Kidney (tissue), 14 donors: Measurements from ENCODE around the gene ANKS1A. TPM values are rescaled to one million over a fixed set of nuclear protein-coding genes. Genes with fewer than 3 reads are reported as not detected.

ENCODE experiments used
- DNase-seq, 5 donors: peaks; one replicate each; pipeline ENCODE4 v3.0.0-alpha.2; 2013 to 2020
- FAIRE-seq: peaks from 2 replicates; lab custom pipeline; 2012; peaks lifted over from hg19 to GRCh38; lab: Jason Lieb, UNC
- H3K27ac ChIP-seq, 2 donors: one replicate each; pipeline ENCODE4 v1.7.0; 2013; ENCODE audit warnings: low read depth in 2 of 2, low read length in 2 of 2, inconsistent platforms in 1 of 2
- H3K27me3 ChIP-seq: one replicate; pipeline ENCODE4 v1.7.1; 2013; ENCODE audit warnings: low read length, inconsistent platforms; ENCODE audit not compliant: control insufficient read depth, insufficient read depth
- H3K36me3 ChIP-seq, 3 donors: one replicate each; pipeline versions ENCODE4 v1.7.0 to v1.7.1; 2013; ENCODE audit warnings: low read length in 3 of 3, control low read depth in 1 of 3, inconsistent platforms in 1 of 3; ENCODE audit not compliant: insufficient read depth in 3 of 3, control insufficient read depth in 2 of 3
- H3K4me1 ChIP-seq, 3 donors: one replicate each; pipeline versions ENCODE4 v1.7.0 to v1.7.1; 2013; ENCODE audit warnings: low read length in 3 of 3, inconsistent platforms in 1 of 3, low read depth in 1 of 3; ENCODE audit not compliant: control insufficient read depth in 2 of 3, insufficient read depth in 2 of 3
- H3K4me3 ChIP-seq, 3 donors: one replicate each; pipeline versions ENCODE4 v1.7.0 to v1.8.1; 2013; ENCODE audit warnings: low read length in 3 of 3, control low read depth in 1 of 3, inconsistent platforms in 1 of 3
- H3K9ac ChIP-seq, 3 donors: one replicate each; pipeline versions ENCODE4 v1.7.0 to v1.7.1; 2013; ENCODE audit warnings: low read length in 3 of 3, control low read depth in 1 of 3, inconsistent platforms in 1 of 3
- H3K9me3 ChIP-seq, 3 donors: one replicate each; pipeline versions ENCODE4 v1.7.0 to v1.7.1; 2013; ENCODE audit warnings: low read length in 3 of 3, control low read depth in 1 of 3, inconsistent platforms in 1 of 3; ENCODE audit not compliant: control insufficient read depth in 2 of 3, insufficient read depth in 1 of 3
- CTCF ChIP-seq: IDR thresholded peaks from 3 replicates; pipeline ENCODE4 v1.5.1; 2012; ENCODE audit warnings: mild to moderate bottlenecking, moderate library complexity, borderline replicate concordance; ENCODE audit not compliant: insufficient read depth; ENCODE audit errors: extremely low read depth
- intact Hi-C: fragments of 100-400 bp; cut with DNase I; formaldehyde crosslinking; loops from one replicate; pipeline ENCODE4 v1.11.1; 2022
- polyA plus RNA-seq: library from polyadenylated mRNA; stranded (reverse); fragments of 350-450 nt; fragmentation: Illumina TruSeq; extraction: RNeasy Lipid Tissue Mini Kit (QIAGEN cat#74804); gene quantifications from one replicate; pipeline ENCODE4 v1.2.3, GENCODE V29; 2014; ENCODE audit warnings: low read depth, low replicate concordance; ENCODE audit not compliant: insufficient read depth
- total RNA-seq: library from RNA; stranded (reverse); fragmentation: NEBNext Ultra II Directional; extraction: Animal tissue kit (Norgen Biotek cat#: 25700); gene quantifications from one replicate; pipeline ENCODE4 v1.2.1, GENCODE V29; 2021
- donor health status: control.
- donor health status: control.
- donor health status: control.
- donor health status: control.
- donor health status: control.
- donor health status: DM: yes; HTN: yes; CAD: no.
- donor health status: Normal renal cell carcinoma (clear cell type).

ANKS1A gene
- total and polyA plus RNA-seq, 2 donors from 2014 or later: 9.4 to 25.9 TPM

- FAIRE-seq: no peak
- Histone ChIP-seq H3K27ac (no peak overlapping the region), H3K9ac (no peak overlapping the region)
Observed at GRCh38 chr6:34958734-34959133, 69.7 kb downstream of the ANKS1A start.

GRCh38 chr6:34959224-34959623 is 70.2 kb downstream of the ANKS1A start:
- FAIRE-seq: no peak
- no peak for DNase-seq
- Histone ChIP-seq H3K36me3 (no peaks in the 10 kb centered on the region), H3K27ac (no peak overlapping the region), H3K4me3 (no peak overlapping the region), H3K4me1 (peaks cover 0 to 4% (median 0%) of the 10 kb centered on the region in 3 donors), H3K9ac (no peak overlapping the region), H3K27me3 (no peaks in the 10 kb centered on the region), H3K9me3 (no peaks in the 10 kb centered on the region)
- TF ChIP-seq CTCF: no peak
- intact Hi-C loops: no loop called here

More at GRCh38 chr6:34958734-34959133, 69.7 kb downstream of the ANKS1A start:
- H3K4me1 ChIP-seq: peaks cover 0 to 4% (median 0%) of the 10 kb centered on the region in 3 donors
- H3K27me3 ChIP-seq: no peaks in the 10 kb centered on the region
- H3K9me3 ChIP-seq: no peaks in the 10 kb centered on the region
- no peaks in the 10 kb centered on the region for H3K36me3 ChIP-seq
- H3K4me3 ChIP-seq: no peak overlapping the region
- intact Hi-C loops: no loop called here
- no peak for TF ChIP-seq CTCF
- DNase-seq: no peak

- no peak for DNase-seq
- Histone ChIP-seq H3K9ac (no peak overlapping the region), H3K27me3 (no peaks in the 10 kb centered on the region), H3K27ac (no peak overlapping the region), H3K4me3 (no peak overlapping the region), H3K9me3 (no peaks in the 10 kb centered on the region), H3K4me1 (peaks cover 0 to 4% (median 0%) of the 10 kb centered on the region in 3 donors), H3K36me3 (no peaks in the 10 kb centered on the region)
- TF ChIP-seq CTCF: no peak
- intact Hi-C loops: no loop called here
- no peak for FAIRE-seq
Observed at GRCh38 chr6:34961082-34961481, 72.0 kb downstream of the ANKS1A start.

- Histone ChIP-seq H3K27me3 (no peaks in the 10 kb centered on the region), H3K36me3 (no peaks in the 10 kb centered on the region), H3K4me1 (peaks cover 0 to 4% (median 0%) of the 10 kb centered on the region in 3 donors), H3K4me3 (no peak overlapping the region), H3K9me3 (no peaks in the 10 kb centered on the region), H3K9ac (no peak overlapping the region), H3K27ac (no peak overlapping the region)
- DNase-seq (no peak), FAIRE-seq (no peak)
- no peak for TF ChIP-seq CTCF
- intact Hi-C loops: no loop called here
Observed at GRCh38 chr6:34961574-34961973, 72.5 kb downstream of the ANKS1A start.
